Stomach (tissue), 4 donors: Measurements from ENCODE around the gene ZNF286A.
"Not testable (repeated sequence)": the region's sequence is repeated elsewhere in the genome, so short reads cannot be mapped to it uniquely, and the experiment has no call there.

Experiments used
- CTCF ChIP-seq, 7 experiments: fragments of 450-650 bp in 4 of 7; fragments of 200-600 bp in 3 of 7; sonication (generic) in 3 of 7; IDR thresholded peaks; one replicate each; pipeline ENCODE4 v1.5.1; 2016 to 2019; ENCODE audit warnings: antibody characterized with exemption in 7 of 7, control low read depth in 2 of 7, mild to moderate bottlenecking in 1 of 7
- EP300 ChIP-seq: sonication (generic); formaldehyde crosslinking; IDR thresholded peaks from one replicate; pipeline ENCODE4 v1.6.1; 2017; ENCODE audit warnings: antibody characterized with exemption
- POLR2A ChIP-seq, 4 donors: fragments of 450-650 bp; IDR thresholded peaks; one replicate each; pipeline ENCODE4 v1.6.1; 2016; ENCODE audit warnings: antibody characterized with exemption in 4 of 4, control low read depth in 2 of 4, mild to moderate bottlenecking in 1 of 4, moderate library complexity in 1 of 4
- POLR2AphosphoS5 ChIP-seq, 3 donors: sonication (generic); formaldehyde crosslinking; IDR thresholded peaks; one replicate each; pipeline ENCODE4 v1.6.1; 2016; ENCODE audit warnings: antibody characterized with exemption in 3 of 3

- TF ChIP-seq CTCF (IDR thresholded peaks at IDR 0.05); EP300; POLR2A (IDR thresholded peaks at IDR 0.05); POLR2AphosphoS5 (IDR thresholded peaks at IDR 0.05): not testable (repeated sequence)
Observed at GRCh38 chr17:15683135-15683534, 16.4 kb upstream of the ZNF286A start.
